Endothelial cell of umbilical vein (primary cell): Measurements from ENCODE around the gene ETS2. TPM values are rescaled to one million over a fixed set of nuclear protein-coding genes. Genes with fewer than 3 reads are reported as not detected.

Experiments used
- BruUV-seq: library from RNA; stranded (reverse); fragments of 400-500 nt; replicated peaks from 2 replicates; lab custom pipeline; 2021; lab: Mats Ljungman, UMichigan
- CTCF ChIA-PET: fragments of 300-600, 350-600 bp; sonication (Branson Sonifier 250); formaldehyde crosslinking; loops from one replicate; lab custom pipeline; 2021; ENCODE audit warnings: antibody characterized with exemption, inconsistent platforms; lab: Charles Lee
- POLR2A ChIA-PET: fragments of 300-600, 350-600 bp; sonication (Branson Sonifier 250); formaldehyde crosslinking; loops from one replicate; lab custom pipeline; 2021; ENCODE audit warnings: antibody characterized with exemption, inconsistent platforms; lab: Charles Lee
- DNase-seq: peaks from one replicate; pipeline ENCODE4 v3.0.0-alpha.2; 2011; ENCODE audit warnings: low read depth, low spot score
- FAIRE-seq: peaks from 2 replicates; lab custom pipeline; 2011; peaks lifted over from hg19 to GRCh38; lab: Jason Lieb, UNC
- H2AFZ ChIP-seq: 2 replicates; pipeline ENCODE4 v1.6.0; 2012; ENCODE audit warnings: low read depth, low read length, control low read depth, inconsistent platforms
- H3K27ac ChIP-seq: 2 replicates; pipeline ENCODE4 v1.5.1; 2011; ENCODE audit warnings: low read depth, mild to moderate bottlenecking, control low read depth, low read length, moderate library complexity; ENCODE audit not compliant: insufficient read depth
- H3K27me3 ChIP-seq, 2 experiments: 2 replicates each; pipeline versions ENCODE4 v1.6.0 to v1.6.1; 2011; ENCODE audit warnings: low read length in 2 of 2, mixed read lengths in 1 of 2; ENCODE audit not compliant: control insufficient read depth in 2 of 2, insufficient read depth in 2 of 2
- H3K36me3 ChIP-seq, 2 experiments: 2 replicates in 1 of 2; 3 replicates in 1 of 2; pipeline ENCODE4 v1.5.1; 2011; ENCODE audit warnings: low read length in 2 of 2, mild to moderate bottlenecking in 1 of 2, moderate library complexity in 1 of 2; ENCODE audit not compliant: control insufficient read depth in 2 of 2, insufficient read depth in 2 of 2; ENCODE audit errors: extremely low read depth in 1 of 2
- H3K4me1 ChIP-seq: 3 replicates; pipeline ENCODE4 v1.5.1; 2011; ENCODE audit warnings: mild to moderate bottlenecking, low read length; ENCODE audit not compliant: control insufficient read depth, insufficient read depth; ENCODE audit errors: extremely low read depth
- H3K4me2 ChIP-seq: 2 replicates; pipeline ENCODE4 v1.6.1; 2011; ENCODE audit warnings: low read length, control low read depth, mixed read lengths; ENCODE audit not compliant: insufficient read depth
- H3K4me3 ChIP-seq, 3 experiments: fragments of 200-600 bp in 1 of 3; sonication (generic), shearing (Covaris generic) in 1 of 3; replicated peaks in 1 of 3; 2 replicates each; pipeline ENCODE4 v1.5.1; 2011 to 2016; ENCODE audit warnings: control low read depth in 3 of 3, low read length in 3 of 3, mild to moderate bottlenecking in 2 of 3, inconsistent platforms in 1 of 3, low read depth in 1 of 3, moderate library complexity in 1 of 3; ENCODE audit not compliant: insufficient read depth in 1 of 3
- H3K79me2 ChIP-seq: 2 replicates; pipeline ENCODE4 v1.6.0; 2012; ENCODE audit warnings: low read length, inconsistent platforms; ENCODE audit not compliant: control insufficient read depth, insufficient read depth
- H3K9ac ChIP-seq: replicated peaks from 2 replicates; pipeline ENCODE3; 2011; ENCODE audit warnings: low read length, control low read depth; ENCODE audit not compliant: insufficient read depth; ENCODE audit errors: extremely low read depth
- H3K9me1 ChIP-seq: replicated peaks from 3 replicates; pipeline ENCODE4 v1.6.0; 2011; ENCODE audit warnings: mild to moderate bottlenecking, low read length; ENCODE audit not compliant: control insufficient read depth, insufficient read depth; ENCODE audit errors: extremely low read depth
- H3K9me3 ChIP-seq: replicated peaks from 2 replicates; pipeline ENCODE4 v1.5.1; 2012; ENCODE audit warnings: low read length, inconsistent platforms; ENCODE audit not compliant: control insufficient read depth, insufficient read depth
- H4K20me1 ChIP-seq: replicated peaks from 2 replicates; pipeline ENCODE3; 2011; ENCODE audit warnings: mild to moderate bottlenecking, low read length; ENCODE audit not compliant: control insufficient read depth, insufficient read depth; ENCODE audit errors: extremely low read depth
- EZH2 ChIP-seq: IDR thresholded peaks from 2 replicates; pipeline ENCODE4 v1.6.1; 2012; ENCODE audit warnings: borderline replicate concordance, low read depth, mild to moderate bottlenecking, moderate library complexity, low read length, inconsistent platforms; ENCODE audit not compliant: severe bottlenecking
- FOS ChIP-seq: IDR thresholded peaks from 2 replicates; pipeline ENCODE4 v1.6.1; 2011; ENCODE audit warnings: mild to moderate bottlenecking, low read length, moderate library complexity, borderline replicate concordance; ENCODE audit not compliant: insufficient read depth
- JUN ChIP-seq: IDR thresholded peaks from 2 replicates; pipeline ENCODE4 v1.6.1; 2011; ENCODE audit warnings: borderline replicate concordance, low read depth; ENCODE audit not compliant: insufficient read length, insufficient read depth
- MYC ChIP-seq: IDR thresholded peaks from one replicate; pipeline ENCODE4 v1.6.1; 2011; ENCODE audit warnings: mild to moderate bottlenecking, low read depth, low read length
- POLR2A ChIP-seq: IDR thresholded peaks from 2 replicates; pipeline ENCODE4 v1.6.1; 2012; ENCODE audit warnings: low read depth, mild to moderate bottlenecking, control low read depth, low read length
- POLR2AphosphoS5 ChIP-seq: IDR thresholded peaks from 2 replicates; pipeline ENCODE4 v1.6.1; 2012; ENCODE audit warnings: low read depth, mild to moderate bottlenecking, control low read depth, low read length, moderate library complexity; ENCODE audit not compliant: insufficient read depth
- dilution Hi-C: fragments of 300-500 bp; cut with MboI; formaldehyde crosslinking; loops from one replicate; pipeline ENCODE4 v1.15.0; 2019; ENCODE audit warnings: low sequenced_read_pairs; ENCODE audit not compliant: extremely low pct_ligation_motif_present
- intact Hi-C: fragments of 100-400 bp; cut with micrococcal nuclease; formaldehyde crosslinking; loops from one replicate; pipeline ENCODE4 v1.10.0; 2022
- polyA plus RNA-seq, 4 experiments: library from polyadenylated mRNA; depleted of rRNA in 3 of 4; stranded (reverse) in 3 of 4; unstranded in 1 of 4; fragments of >200 nt; gene quantifications; 2 replicates each; pipeline versions ENCODE4 v1.2.1 to v1.2.3, GENCODE V29; 2011 to 2012; ENCODE audit warnings: missing spikeins in 1 of 4
- total RNA-seq: library from RNA; stranded (reverse); gene quantifications from 2 replicates; pipeline ENCODE4 v1.2.3, GENCODE V29; 2021
- TF ChIP-seq, protein P1 (sequence below): IDR thresholded peaks from 2 replicates; pipeline ENCODE4 v1.6.1; 2011; ENCODE audit not compliant: insufficient read depth, insufficient read length

ETS2 gene
- total and polyA plus RNA-seq, 2 donors (not counting 3 experiments of a cell fraction or from before 2014, with no cell fraction given), result 16.3 to 54.5 TPM

- Histone ChIP-seq H4K20me1 (no peaks in the 10 kb centered on the region), H3K4me3 (no peak overlapping the region), H3K36me3 (no peaks in the 10 kb centered on the region), H3K79me2 (no peaks in the 10 kb centered on the region), H3K27ac (no peak overlapping the region), H3K9me3 (no peaks in the 10 kb centered on the region), H2AFZ (no peak overlapping the region), H3K27me3 (no peaks in the 10 kb centered on the region), H3K9me1 (no peaks in the 10 kb centered on the region), H3K9ac (no peak overlapping the region), H3K4me2 (no peak overlapping the region), H3K4me1 (no peaks in the 10 kb centered on the region)
- POLR2A ChIA-PET, result no interaction called here
- BruUV-seq, result no TSS peak
- dilution Hi-C loops, result no loop called here
- intact Hi-C loops, result loop anchor here (2.0 kb wide), 1 partner anchor 63 kb away; no protein-coding TSS in a partner anchor
- TF ChIP-seq POLR2A (no peak), FOS (no peak), JUN (no peak), EZH2 (no peak), MYC (no peak), POLR2AphosphoS5 (no peak)
- TF ChIP-seq, protein P1, sequence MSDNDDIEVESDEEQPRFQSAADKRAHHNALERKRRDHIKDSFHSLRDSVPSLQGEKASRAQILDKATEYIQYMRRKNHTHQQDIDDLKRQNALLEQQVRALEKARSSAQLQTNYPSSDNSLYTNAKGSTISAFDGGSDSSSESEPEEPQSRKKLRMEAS, result no peak
- DNase-seq (no peak), FAIRE-seq (no peak)
- CTCF ChIA-PET, result interaction anchor here (0.8 to 1.7 kb wide), 3 partner anchors 20 to 338 kb away, joined by 3 to 4 read pairs (median 3); no protein-coding TSS in a partner anchor
Observed at GRCh38 chr21:38797470-38797869, 8.3 kb upstream of the ETS2 start.

GRCh38 chr21:38798081-38798480 is 7.6 kb upstream of the ETS2 start:
- no peak for FAIRE-seq
- H3K9ac ChIP-seq, result no peak overlapping the region
- no peaks in the 10 kb centered on the region for H3K27me3 ChIP-seq
- dilution Hi-C loops (no loop called here), intact Hi-C loops (no loop called here)
- TF ChIP-seq MYC, result no peak
- TF ChIP-seq FOS, result no peak
- H3K36me3 ChIP-seq, result no peaks in the 10 kb centered on the region
- ChIA-PET POLR2A (no interaction called here), CTCF (no interaction called here)
- no TSS peak for BruUV-seq
- H3K9me1 ChIP-seq, result no peaks in the 10 kb centered on the region
- no peak overlapping the region for H2AFZ ChIP-seq
- no peak for DNase-seq
- no peak overlapping the region for H3K4me2 ChIP-seq
- H3K9me3 ChIP-seq, result no peaks in the 10 kb centered on the region
- no peak overlapping the region for H3K4me3 ChIP-seq
- H3K4me1 ChIP-seq, result no peaks in the 10 kb centered on the region
- no peaks in the 10 kb centered on the region for H3K79me2 ChIP-seq
- H4K20me1 ChIP-seq, result no peaks in the 10 kb centered on the region
- no peak overlapping the region for H3K27ac ChIP-seq
